Measurements from ENCODE around the gene CTSE.
"Not testable (repeated sequence)": the region's sequence is repeated elsewhere in the genome, so short reads cannot be mapped to it uniquely, and the experiment has no call there.

Gene CTSE

DNA sequence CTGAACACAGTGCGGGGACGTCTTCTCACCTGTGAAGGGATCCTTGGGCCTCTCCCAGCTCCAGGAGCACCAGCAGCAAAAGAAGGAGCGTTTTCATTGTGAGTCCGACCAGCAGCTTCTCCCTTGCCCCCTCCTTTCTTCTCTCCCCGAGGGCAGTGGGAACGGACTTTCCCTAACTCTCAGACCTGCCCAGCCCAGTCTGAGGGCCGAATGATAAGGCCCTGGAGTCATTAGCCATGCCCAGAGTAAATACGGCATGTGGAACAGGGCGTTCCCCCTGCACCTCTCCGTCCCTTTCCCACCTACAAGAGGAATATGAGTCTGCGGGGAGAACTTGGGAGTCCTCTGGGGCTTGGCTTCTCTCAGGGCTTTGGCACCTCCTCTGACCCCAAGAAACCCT is at the start of gene CTSE:
CTSE (minus strand) TSS at position 201 of the 400 bp plus-strand sequence; CDS start at position 97, 104 bp downstream.
- Histone ChIP-seq H3K4me1 (no peaks in the 10 kb centered on the region), H3K4me3 (no peak within 1 kb of the TSS), H3K27me3 (ENCODE audit: low read depth) (peaks cover 2% of the 10 kb centered on the region), H3K9me3 (no peaks in the 10 kb centered on the region), H3K36me3 (replicated peaks) (no peaks in the 10 kb centered on the region)
- no peak for DNase-seq (ENCODE audit: low spot score in 2 of 2)
- in situ Hi-C loops (cut with MboI; ENCODE audit: low sequenced_read_pairs) = no loop called here

DNA sequence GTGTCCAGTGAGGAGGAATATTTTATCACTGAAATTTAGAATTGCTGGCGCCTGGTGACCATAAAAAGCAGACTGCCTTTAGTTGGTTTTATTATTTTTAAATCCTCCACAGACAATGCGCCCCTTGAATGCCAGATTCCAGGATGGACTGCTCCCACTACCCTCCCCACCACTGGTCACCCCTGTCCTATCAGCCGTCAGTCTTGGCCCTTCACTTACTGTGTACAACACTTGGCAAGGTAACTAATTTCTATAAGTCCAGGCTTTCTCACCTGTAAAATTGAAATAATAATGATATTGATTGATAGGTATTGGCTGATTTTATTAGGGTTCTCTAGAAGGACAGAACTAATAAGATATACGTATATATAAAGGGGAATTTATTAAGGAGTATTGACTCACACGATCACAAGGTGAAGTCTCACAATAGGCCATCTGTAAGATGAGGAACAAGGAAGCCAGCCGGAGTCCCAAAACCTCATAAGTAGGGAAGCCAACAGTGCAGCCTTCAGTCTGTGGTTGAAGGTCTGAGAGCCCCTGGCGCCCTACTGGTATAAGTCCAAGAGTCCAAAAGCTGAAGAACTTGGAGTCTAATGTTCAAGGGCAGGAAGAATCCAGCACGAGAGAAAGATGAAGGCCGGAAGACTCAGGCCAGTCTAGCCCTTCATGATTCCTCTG is 47.1 kb upstream of the CTSE start:
- Histone ChIP-seq H3K4me1 (peaks cover under 1% of the 10 kb centered on the region; the same call in 1 of the 2 replicates), H3K27me3 (ENCODE audit: low read depth) (peaks cover 2% of the 10 kb centered on the region; the same call in 1 of the 2 replicates), H3K4me3 (no peak overlapping the region), H3K9me3 (no peaks in the 10 kb centered on the region), H3K36me3 (replicated peaks) (no peaks in the 10 kb centered on the region)
- in situ Hi-C loops (cut with MboI; ENCODE audit: low sequenced_read_pairs) = no loop called here
- no peak for DNase-seq (ENCODE audit: low spot score in 2 of 2)

DNA sequence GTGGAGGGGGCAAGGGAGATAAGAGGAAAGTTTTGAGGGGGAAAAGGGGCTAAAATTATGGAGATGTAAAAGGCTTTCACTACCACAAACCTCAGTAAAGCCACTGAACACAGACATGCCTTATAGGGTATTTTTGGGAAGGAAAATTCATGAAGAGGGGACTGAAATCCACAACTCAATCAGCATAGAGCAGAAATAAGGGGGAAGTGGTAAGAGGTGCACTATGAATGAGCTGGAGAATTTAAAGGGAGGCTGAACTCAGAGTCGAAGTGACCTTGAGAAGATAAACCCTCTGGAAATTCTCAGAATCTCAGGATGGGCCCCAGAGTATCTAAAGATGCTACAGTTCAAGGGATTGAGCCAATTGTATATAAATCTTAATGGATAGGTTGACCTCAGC is 44.6 kb upstream of the CTSE start:
- Histone ChIP-seq H3K4me1 (no peaks in the 10 kb centered on the region), H3K9me3 (no peaks in the 10 kb centered on the region), H3K4me3 (no peak overlapping the region), H3K27me3 (ENCODE audit: low read depth) (no peaks in the 10 kb centered on the region), H3K36me3 (replicated peaks) (no peaks in the 10 kb centered on the region)
- in situ Hi-C loops (cut with MboI; ENCODE audit: low sequenced_read_pairs) = no loop called here
- no peak for DNase-seq (ENCODE audit: low spot score in 2 of 2)

DNA sequence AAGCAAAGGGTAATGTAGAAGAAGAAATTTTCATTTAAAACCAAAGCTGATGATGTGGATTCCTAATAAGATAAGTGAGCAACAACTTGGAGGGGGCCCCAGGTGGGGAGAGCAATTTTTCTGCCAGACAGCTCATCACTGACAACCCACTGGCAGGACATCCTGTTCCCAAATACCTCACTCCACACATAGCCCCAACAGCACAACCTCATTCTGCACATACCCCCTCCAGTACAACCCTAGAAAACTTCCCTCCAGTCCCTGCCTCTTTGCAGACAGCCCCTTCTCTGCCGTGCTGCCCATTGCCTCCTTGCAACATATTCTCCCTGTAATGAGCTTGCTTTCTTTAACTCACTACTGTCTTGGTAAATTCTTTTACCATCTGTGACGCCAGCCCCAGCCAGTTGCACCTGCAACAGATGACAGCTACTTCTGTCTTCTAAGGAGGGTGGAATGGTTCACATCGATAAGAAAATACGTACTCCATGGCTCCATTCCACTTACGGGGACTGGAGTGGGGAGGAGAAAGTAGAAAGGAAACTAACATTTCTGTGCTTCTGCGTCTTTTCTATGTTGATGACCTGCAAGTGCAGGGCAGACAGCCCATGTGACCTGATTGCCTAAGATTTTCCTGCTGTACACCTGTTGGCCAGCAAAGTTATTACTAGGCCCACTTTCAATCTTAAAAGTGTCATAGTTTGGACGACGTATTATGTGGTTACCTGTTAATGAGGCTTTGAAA is 44.0 kb upstream of the CTSE start:
- H3K27me3 ChIP-seq (ENCODE audit: low read depth) = no peaks in the 10 kb centered on the region
- H3K4me3 ChIP-seq = no peak overlapping the region
- in situ Hi-C loops (cut with MboI; ENCODE audit: low sequenced_read_pairs) = no loop called here
- H3K4me1 ChIP-seq = no peaks in the 10 kb centered on the region
- no peaks in the 10 kb centered on the region for H3K36me3 ChIP-seq (replicated peaks)
- DNase-seq (ENCODE audit: low spot score in 2 of 2) = no peak
- peaks cover 3% of the 10 kb centered on the region; the same call in 1 of the 2 replicates for H3K9me3 ChIP-seq

DNA sequence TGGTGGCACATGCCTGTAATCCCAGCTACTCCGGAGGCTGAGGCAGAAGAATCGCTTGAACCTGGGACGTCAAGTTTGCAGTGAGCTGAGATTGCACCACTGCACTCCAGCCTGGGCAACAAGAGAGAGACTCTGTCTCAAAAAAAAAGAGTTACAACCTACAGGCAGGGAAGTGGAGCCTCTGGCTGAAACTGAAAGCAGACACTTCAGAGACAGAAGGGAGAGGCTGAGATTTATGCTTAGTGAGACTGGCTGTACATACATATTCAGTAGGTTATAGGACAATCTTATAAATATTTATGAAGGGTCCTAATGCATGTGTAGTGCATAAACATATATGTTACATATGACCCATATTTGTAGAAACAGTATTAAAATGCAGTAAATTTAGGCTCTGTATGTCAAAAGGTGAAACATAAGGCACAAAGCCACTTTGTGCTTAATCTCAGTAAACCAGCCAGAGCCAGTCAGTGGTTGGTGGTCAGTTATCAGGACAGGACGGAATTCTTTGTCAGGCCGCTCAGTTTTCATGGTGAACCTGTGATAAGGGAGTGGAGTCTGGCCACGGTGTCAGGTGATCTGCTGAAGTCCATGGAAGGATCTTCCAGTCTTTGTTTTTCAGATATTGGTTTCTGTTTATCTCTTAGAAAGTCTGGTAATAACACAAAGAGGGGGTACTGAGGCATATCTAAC is 42.9 kb upstream of the CTSE start:
- Histone ChIP-seq H3K36me3 (replicated peaks) (no peaks in the 10 kb centered on the region), H3K4me3 (no peak overlapping the region), H3K9me3 (peaks cover 5% of the 10 kb centered on the region; the same call in 1 of the 2 replicates), H3K27me3 (ENCODE audit: low read depth) (no peaks in the 10 kb centered on the region), H3K4me1 (no peaks in the 10 kb centered on the region)
- in situ Hi-C loops (cut with MboI; ENCODE audit: low sequenced_read_pairs) = no loop called here
- no peak for DNase-seq (ENCODE audit: low spot score in 2 of 2)

DNA sequence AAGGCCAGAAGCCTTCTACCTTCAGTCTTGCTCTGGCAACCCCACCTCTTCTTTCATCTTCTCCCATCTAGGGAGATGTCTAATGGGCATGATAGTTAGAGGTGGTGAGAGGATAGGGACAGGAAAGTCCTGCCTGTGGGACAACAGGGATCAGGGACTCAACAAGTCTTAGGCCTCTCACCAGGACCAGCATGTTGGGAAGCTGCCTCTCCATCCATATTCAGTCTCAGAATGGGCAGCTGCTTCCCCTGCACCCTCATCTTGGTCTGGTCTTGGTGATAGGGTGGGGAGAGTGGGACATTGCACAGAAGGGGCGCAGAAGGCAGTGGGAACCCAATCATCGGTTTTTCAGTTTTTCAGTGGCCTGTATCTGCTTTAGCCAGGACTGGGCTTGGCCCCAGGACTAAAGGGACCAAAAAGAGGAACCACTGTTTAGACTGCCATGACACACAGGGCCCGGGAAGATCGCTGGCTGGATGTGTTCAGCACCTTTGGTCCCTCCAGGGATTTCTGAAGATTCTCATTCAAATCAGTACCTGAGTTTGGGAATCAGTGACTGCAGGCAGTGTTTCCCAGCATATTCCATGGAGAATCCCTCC is 42.0 kb upstream of the CTSE start:
- no peaks in the 10 kb centered on the region for H3K36me3 ChIP-seq (replicated peaks)
- H3K4me3 ChIP-seq = no peak overlapping the region
- H3K27me3 ChIP-seq (ENCODE audit: low read depth) = no peaks in the 10 kb centered on the region
- no peak for DNase-seq (ENCODE audit: low spot score in 2 of 2)
- in situ Hi-C loops (cut with MboI; ENCODE audit: low sequenced_read_pairs) = no loop called here
- H3K4me1 ChIP-seq = no peaks in the 10 kb centered on the region
- H3K9me3 ChIP-seq = peaks cover 5% of the 10 kb centered on the region; the same call in 1 of the 2 replicates

DNA sequence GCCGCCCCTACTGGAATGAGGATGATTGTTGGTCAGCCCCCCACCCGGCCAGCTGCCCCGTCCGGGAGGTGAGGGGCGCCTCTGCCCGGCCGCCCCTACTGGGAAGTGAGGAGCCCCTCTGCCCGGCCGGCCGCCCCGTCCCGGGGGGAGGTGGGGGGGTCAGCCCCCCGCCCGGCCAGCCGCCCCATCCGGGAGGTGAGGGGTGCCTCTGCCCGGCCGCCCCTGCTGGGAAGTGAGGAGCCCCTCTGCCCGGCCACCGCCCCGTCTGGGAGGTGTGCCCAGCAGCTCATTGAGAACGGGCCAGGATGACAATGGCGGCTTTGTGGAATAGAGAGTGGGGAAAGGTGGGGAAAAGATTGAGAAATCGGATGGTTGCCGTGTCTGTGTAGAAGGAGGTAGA is 40.8 kb upstream of the CTSE start:
- H3K4me3 ChIP-seq; DNase-seq (ENCODE audit: low spot score in 2 of 2); H3K36me3 ChIP-seq (replicated peaks); in situ Hi-C loops (cut with MboI; ENCODE audit: low sequenced_read_pairs); H3K27me3 ChIP-seq (ENCODE audit: low read depth); H3K4me1 ChIP-seq; H3K9me3 ChIP-seq: not testable (repeated sequence)

DNA sequence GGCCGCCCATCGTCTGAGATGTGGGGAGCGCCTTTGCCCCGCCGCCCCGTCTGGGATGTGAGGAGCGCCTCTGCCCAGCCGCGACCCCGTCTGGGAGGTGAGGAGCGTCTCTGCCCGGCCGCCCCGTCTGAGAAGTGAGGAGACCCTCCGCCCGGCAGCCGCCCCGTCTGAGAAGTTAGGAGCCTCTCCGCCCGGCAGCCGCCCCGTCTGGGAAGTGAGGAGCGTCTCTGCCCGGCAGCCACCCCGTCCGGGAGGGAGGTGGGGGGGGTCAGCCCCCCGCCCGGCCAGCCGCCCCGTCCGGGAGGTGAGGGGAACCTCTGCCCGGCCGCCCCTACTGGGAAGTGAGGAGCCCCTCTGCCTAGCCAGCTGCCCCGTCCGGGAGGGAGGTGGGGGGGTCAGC is 40.3 kb upstream of the CTSE start:
- H3K36me3 ChIP-seq (replicated peaks); in situ Hi-C loops (cut with MboI; ENCODE audit: low sequenced_read_pairs); H3K4me3 ChIP-seq; H3K27me3 ChIP-seq (ENCODE audit: low read depth); H3K4me1 ChIP-seq; H3K9me3 ChIP-seq; DNase-seq (ENCODE audit: low spot score in 2 of 2): not testable (repeated sequence)

DNA sequence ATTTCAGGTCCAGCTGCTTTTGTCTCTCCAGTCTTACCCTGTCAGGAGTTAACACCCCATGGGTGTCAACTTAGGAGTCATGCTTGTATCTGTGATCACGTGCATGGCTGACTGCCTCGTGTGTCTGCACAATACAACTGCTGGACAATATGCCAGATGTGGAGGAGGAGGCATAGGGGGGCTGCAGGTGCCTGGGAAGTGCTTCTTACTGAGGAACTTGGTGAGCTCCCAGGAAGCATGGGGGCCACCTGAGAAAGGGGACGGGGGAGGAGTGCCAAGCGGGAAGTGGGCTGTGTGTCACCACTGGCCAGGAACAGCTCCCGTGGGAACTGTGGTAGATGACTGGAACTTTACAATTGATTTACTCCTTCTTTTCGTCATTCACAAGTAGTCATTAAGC is 38.8 kb upstream of the CTSE start:
- DNase-seq (ENCODE audit: low spot score in 2 of 2) = no peak
- Histone ChIP-seq H3K36me3 (replicated peaks) (no peaks in the 10 kb centered on the region), H3K4me1 (no peaks in the 10 kb centered on the region), H3K9me3 (peaks cover 5% of the 10 kb centered on the region; the same call in 1 of the 2 replicates), H3K27me3 (ENCODE audit: low read depth) (no peaks in the 10 kb centered on the region), H3K4me3 (no peak overlapping the region)
- in situ Hi-C loops (cut with MboI; ENCODE audit: low sequenced_read_pairs) = no loop called here

DNA sequence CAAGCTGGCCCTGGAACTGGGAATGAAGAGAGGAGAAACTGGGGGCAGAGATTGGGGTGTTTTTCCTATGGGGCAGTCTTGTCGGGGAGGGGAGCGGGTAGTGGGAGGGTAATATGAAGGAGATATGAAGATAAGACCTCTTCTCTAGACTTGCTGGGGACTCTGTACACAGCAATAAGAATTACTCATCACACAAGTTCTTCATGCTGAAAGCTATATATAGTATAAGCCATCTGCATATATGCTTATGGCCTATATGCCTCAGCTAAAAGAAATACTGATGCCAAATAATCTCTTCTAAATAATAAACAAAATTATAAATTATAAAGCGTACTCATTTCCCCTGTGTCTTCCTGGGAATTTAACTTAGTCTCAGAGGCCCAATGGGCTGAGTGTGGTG is 37.1 kb upstream of the CTSE start:
- Histone ChIP-seq H3K4me3 (no peak overlapping the region), H3K27me3 (ENCODE audit: low read depth) (no peaks in the 10 kb centered on the region), H3K4me1 (no peaks in the 10 kb centered on the region), H3K36me3 (replicated peaks) (no peaks in the 10 kb centered on the region), H3K9me3 (peaks cover 5% of the 10 kb centered on the region; the same call in 1 of the 2 replicates)
- DNase-seq (ENCODE audit: low spot score in 2 of 2) = no peak
- in situ Hi-C loops (cut with MboI; ENCODE audit: low sequenced_read_pairs) = no loop called here

DNA sequence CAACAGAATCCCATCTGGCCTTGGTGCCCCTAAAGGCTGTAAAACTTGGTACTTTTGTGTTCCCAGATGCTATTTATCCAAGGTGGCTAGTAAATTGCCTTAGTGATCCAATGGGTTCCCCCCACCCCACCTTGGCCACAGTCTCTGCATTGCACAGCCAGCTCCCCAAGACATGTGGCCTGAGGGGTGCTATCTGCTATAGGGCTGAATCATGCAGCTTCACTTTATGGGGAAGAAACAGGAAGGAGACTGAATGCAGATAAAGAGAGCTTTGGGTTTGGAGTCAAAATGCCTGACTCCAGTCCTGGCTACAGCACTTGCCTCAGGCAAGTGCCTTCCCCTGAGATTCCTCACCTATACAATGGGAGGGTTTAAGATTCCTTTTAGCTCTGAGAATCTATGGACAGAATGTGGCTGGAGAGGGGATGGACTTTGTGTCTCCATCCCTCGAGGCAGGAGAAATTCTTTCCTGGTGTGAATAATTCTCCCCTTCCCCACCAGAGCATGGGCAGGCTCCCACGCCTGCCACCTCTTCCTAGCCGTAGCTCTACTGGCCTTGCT is 35.7 kb upstream of the CTSE start:
- Histone ChIP-seq H3K9me3 (peaks cover 5% of the 10 kb centered on the region; the same call in 1 of the 2 replicates), H3K27me3 (ENCODE audit: low read depth) (no peaks in the 10 kb centered on the region), H3K4me3 (no peak overlapping the region), H3K36me3 (replicated peaks) (no peaks in the 10 kb centered on the region), H3K4me1 (no peaks in the 10 kb centered on the region)
- DNase-seq (ENCODE audit: low spot score in 2 of 2) = no peak
- in situ Hi-C loops (cut with MboI; ENCODE audit: low sequenced_read_pairs) = no loop called here

DNA sequence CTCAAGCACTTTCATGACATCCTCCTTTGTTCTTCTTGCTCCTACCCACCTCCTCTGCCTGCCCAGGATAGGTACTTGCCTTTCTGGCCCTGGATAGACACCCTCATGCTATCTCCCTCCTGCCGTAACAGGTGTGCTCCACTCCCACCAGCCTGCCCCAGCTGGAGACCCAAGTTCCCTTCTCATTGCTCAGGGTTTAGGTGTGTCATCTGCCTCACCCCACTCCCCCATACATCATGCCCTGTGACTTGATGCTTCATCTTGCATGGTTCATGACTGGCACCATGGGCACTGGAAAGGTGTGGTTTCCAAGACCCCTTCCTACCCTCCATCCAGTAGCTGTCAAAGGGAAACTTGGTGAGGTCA is 35.2 kb upstream of the CTSE start:
- no peak for DNase-seq (ENCODE audit: low spot score in 2 of 2)
- no peaks in the 10 kb centered on the region for H3K27me3 ChIP-seq (ENCODE audit: low read depth)
- H3K4me1 ChIP-seq = no peaks in the 10 kb centered on the region
- H3K4me3 ChIP-seq = no peak overlapping the region
- in situ Hi-C loops (cut with MboI; ENCODE audit: low sequenced_read_pairs) = no loop called here
- no peaks in the 10 kb centered on the region for H3K36me3 ChIP-seq (replicated peaks)
- peaks cover 5% of the 10 kb centered on the region; the same call in 1 of the 2 replicates for H3K9me3 ChIP-seq

DNA sequence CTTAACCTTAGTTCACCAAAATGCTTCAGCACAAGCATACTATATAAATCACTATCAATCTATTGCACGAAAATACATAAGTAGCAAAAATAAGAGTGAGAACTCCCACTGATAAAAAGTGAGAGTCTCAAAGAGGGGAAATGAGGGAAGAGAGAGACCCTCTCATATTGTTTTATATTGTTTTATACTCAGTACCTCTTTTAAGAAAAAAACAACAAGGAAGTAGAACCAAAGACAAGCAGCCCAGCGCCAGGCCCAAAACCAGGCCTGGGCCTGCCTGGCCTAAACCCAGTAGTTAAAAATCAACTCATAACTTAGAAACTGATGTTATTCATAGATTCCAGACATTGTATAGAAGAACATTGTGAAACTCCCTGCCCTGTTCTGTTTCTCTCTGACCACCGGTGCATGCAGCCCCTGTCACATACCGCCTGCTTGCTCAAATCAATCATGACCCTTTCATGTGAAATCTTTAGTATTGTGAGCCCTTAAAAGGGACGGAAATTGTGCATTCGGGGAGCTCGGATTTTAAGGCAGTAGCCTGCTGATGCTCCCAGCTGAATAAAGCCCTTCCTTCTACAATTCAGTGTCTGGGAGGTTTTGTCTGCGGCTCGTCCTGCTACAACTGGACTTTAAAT is 34.7 kb upstream of the CTSE start:
- H3K4me1 ChIP-seq; H3K4me3 ChIP-seq; H3K36me3 ChIP-seq (replicated peaks); H3K9me3 ChIP-seq; in situ Hi-C loops (cut with MboI; ENCODE audit: low sequenced_read_pairs); DNase-seq (ENCODE audit: low spot score in 2 of 2); H3K27me3 ChIP-seq (ENCODE audit: low read depth): not testable (repeated sequence)

All from HAP-1 (cell line).